Measurements from ENCODE around the gene CDA. TPM values are rescaled to one million over a fixed set of nuclear protein-coding genes. Genes with fewer than 3 reads are reported as not detected.

Gene CDA
- total RNA-seq, 1 experiment from 2014 or later = 6.5 TPM

GRCh38 chr1:20643080-20643479 lies 54.2 kb downstream of the CDA start:
- H2BK15ac ChIP-seq (ENCODE audit: low read depth, low read length) = no peak overlapping the region
- no peaks in the 10 kb centered on the region for H4K20me1 ChIP-seq (ENCODE audit: control insufficient read depth, insufficient read depth, insufficient read length)
- Mint-ChIP-seq H3K27ac (peak overlapping the region in 1 of 3 experiments; percentile 8; a peak in 2 of 7 replicates), H3K4me3 (no peak overlapping the region), H3K36me3 (ENCODE audit: insufficient read depth in 1 of 3, low read depth in 3 of 3) (peaks cover 0 to 11% (median 10%) of the 10 kb centered on the region in 3 experiments; a peak in 4 of 7 replicates), H3K9me3 (no peaks in the 10 kb centered on the region; a peak in 1 of 5 replicates), H3K27me3 (ENCODE audit: low read depth) (no peaks in the 10 kb centered on the region; the same call in 1 of the 2 replicates), H3K4me1 (peaks cover 11 to 15% of the 10 kb centered on the region in 2 experiments)
- no peak overlapping the region for H3K27ac ChIP-seq (ENCODE audit: insufficient read length, low read depth, low read length)
- no peak overlapping the region for H3T11ph ChIP-seq (ENCODE audit: low read length)
- no peak overlapping the region for H2BK5ac ChIP-seq (ENCODE audit: insufficient read length, low read length)
- no peak overlapping the region for H3K14ac ChIP-seq (ENCODE audit: insufficient read depth, low read length)
- DNase-seq = no peak
- H2BK12ac ChIP-seq (ENCODE audit: insufficient read length, low read depth, low read length) = no peak overlapping the region
- no peaks in the 10 kb centered on the region for H3K9me3 ChIP-seq (ENCODE audit: control insufficient read depth, low read depth, low read length)
- H3K56ac ChIP-seq (ENCODE audit: insufficient read length, low read depth, low read length) = no peak overlapping the region
- no peaks in the 10 kb centered on the region for H3K23me2 ChIP-seq (ENCODE audit: insufficient read length, low read depth, low read length, poor library complexity, severe bottlenecking)
- H4K91ac ChIP-seq (ENCODE audit: insufficient read length, low read depth, low read length) = no peak overlapping the region
- no peak overlapping the region for H2AK5ac ChIP-seq (ENCODE audit: insufficient read length, low read length)
- WGBS (ENCODE audit: extremely low coverage, insufficient read length, low lambda C conversion rate) = no CpG with 5 or more reads among the region's 6 CpGs
- no peak overlapping the region for H2BK20ac ChIP-seq (ENCODE audit: low read depth, low read length, poor library complexity, severe bottlenecking)
- no peak overlapping the region for H4K5ac ChIP-seq (ENCODE audit: insufficient read length, low read depth, low read length)
- H3K4me1 ChIP-seq (ENCODE audit: insufficient read depth, low read length) = no peaks in the 10 kb centered on the region
- no peak overlapping the region for H2BK120ac ChIP-seq (ENCODE audit: low read depth, low read length, poor library complexity, severe bottlenecking)
- H3K79me2 ChIP-seq (ENCODE audit: insufficient read depth, low read length) = no peaks in the 10 kb centered on the region
- no peak overlapping the region for H3K23ac ChIP-seq (ENCODE audit: insufficient read length, low read depth, low read length)
- no peak overlapping the region for H3K9ac ChIP-seq (ENCODE audit: extremely low read depth, insufficient read length, low read length)
- H3K4me2 ChIP-seq (ENCODE audit: insufficient read depth, insufficient read length, low read length) = no peak overlapping the region
- TF ChIP-seq CTCF (conservative IDR thresholded peaks at IDR 0.05) = no peak
- no peak overlapping the region for H3K18ac ChIP-seq (ENCODE audit: insufficient read length, low read depth, low read length)
- H3K27me3 ChIP-seq (ENCODE audit: insufficient read depth, low read length) = no peaks in the 10 kb centered on the region
- H3K79me1 ChIP-seq (ENCODE audit: insufficient read depth, low read depth, low read length, poor library complexity, severe bottlenecking) = no peaks in the 10 kb centered on the region
- H3K4ac ChIP-seq (ENCODE audit: low read depth, low read length) = no peak overlapping the region
- no peak overlapping the region for H4K8ac ChIP-seq (replicated peaks; ENCODE audit: insufficient read length, low read depth, low read length)
- H2AFZ ChIP-seq (ENCODE audit: low read length) = no peak overlapping the region

All from H9 (cell line).